Measurements from ENCODE around the gene CASKIN1.

DNA sequence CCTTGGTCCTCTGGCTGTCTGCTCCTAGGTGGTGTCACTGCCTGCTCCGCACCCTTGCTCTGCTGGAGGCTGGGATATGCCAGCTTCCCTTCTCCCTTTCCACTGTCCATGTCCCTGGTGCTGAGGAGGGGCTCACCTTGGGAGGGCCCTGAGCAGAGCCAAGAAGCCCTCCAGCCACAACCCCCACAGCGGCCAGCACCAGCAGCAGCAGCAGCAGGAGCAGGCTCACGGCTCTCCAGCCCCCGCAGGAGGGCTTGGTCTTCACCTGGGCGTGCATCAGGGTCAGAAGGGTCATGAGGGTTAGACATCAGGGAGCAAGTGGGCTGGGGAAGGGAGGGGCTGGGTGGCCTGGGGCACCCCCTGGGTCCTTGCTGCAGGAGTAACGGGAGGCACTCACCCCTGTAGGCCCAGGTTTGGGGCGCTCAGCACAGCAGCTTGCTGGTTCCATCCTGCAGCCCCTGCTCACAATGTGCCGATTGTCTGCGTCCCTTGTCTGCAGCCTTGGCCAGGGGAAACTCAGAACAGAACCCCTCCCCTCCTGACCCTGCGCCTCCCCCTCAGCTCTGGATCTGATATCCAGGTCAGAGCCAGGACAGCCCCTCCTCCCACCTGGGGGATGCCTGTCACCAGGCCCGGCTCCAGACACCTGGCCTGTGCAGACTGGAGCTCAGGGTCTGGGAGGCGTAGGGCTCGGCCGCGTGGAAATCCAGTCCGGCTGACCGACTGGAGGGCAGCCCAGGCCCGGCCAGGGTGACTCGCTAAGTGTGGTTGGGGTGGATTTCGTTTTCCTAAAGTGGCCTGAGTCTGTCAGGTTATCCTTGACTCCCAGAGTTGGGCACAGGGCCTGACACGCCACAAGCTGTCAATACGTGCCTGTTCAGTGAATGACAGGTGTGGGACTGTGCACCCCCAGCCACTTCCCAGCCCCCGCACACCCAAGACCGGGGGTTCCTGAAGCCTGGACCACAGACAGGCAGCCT lies 14.3 kb upstream of the CASKIN1 start, which contains the start of gene BRICD5:
- TF ChIP-seq, protein P1, sequence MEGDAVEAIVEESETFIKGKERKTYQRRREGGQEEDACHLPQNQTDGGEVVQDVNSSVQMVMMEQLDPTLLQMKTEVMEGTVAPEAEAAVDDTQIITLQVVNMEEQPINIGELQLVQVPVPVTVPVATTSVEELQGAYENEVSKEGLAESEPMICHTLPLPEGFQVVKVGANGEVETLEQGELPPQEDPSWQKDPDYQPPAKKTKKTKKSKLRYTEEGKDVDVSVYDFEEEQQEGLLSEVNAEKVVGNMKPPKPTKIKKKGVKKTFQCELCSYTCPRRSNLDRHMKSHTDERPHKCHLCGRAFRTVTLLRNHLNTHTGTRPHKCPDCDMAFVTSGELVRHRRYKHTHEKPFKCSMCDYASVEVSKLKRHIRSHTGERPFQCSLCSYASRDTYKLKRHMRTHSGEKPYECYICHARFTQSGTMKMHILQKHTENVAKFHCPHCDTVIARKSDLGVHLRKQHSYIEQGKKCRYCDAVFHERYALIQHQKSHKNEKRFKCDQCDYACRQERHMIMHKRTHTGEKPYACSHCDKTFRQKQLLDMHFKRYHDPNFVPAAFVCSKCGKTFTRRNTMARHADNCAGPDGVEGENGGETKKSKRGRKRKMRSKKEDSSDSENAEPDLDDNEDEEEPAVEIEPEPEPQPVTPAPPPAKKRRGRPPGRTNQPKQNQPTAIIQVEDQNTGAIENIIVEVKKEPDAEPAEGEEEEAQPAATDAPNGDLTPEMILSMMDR (IDR thresholded peaks at IDR 0.05 in 2 of 3, conservative IDR thresholded peaks at IDR 0.05 in 1 of 3; ENCODE audit: control insufficient read depth in 2 of 3, extremely low read depth in 1 of 3, insufficient read depth in 1 of 3, low read depth in 3 of 3, low read length in 3 of 3), result no peak
- peak; percentile 61 for TF ChIP-seq POLR2A (IDR thresholded peaks at IDR 0.05; ENCODE audit: low read depth, low read length)
- TF ChIP-seq HDAC2 (IDR thresholded peaks at IDR 0.05), result no peak
- no peak for TF ChIP-seq ZNF217 (IDR thresholded peaks at IDR 0.05)
- no peak for TF ChIP-seq GATAD2B (conservative IDR thresholded peaks at IDR 0.05; ENCODE audit: low read depth)
- TF ChIP-seq RCOR1 (conservative IDR thresholded peaks at IDR 0.05; ENCODE audit: low read depth, low read length), result no peak
- no peak for TF ChIP-seq MYC (IDR thresholded peaks at IDR 0.05; ENCODE audit: insufficient read depth, insufficient read length, insufficient replicate concordance, low read length, severe bottlenecking)
- TF ChIP-seq WRNIP1 (IDR thresholded peaks at IDR 0.05; ENCODE audit: borderline replicate concordance, low read depth, low read length), result no peak
- TF ChIP-seq, protein P2, sequence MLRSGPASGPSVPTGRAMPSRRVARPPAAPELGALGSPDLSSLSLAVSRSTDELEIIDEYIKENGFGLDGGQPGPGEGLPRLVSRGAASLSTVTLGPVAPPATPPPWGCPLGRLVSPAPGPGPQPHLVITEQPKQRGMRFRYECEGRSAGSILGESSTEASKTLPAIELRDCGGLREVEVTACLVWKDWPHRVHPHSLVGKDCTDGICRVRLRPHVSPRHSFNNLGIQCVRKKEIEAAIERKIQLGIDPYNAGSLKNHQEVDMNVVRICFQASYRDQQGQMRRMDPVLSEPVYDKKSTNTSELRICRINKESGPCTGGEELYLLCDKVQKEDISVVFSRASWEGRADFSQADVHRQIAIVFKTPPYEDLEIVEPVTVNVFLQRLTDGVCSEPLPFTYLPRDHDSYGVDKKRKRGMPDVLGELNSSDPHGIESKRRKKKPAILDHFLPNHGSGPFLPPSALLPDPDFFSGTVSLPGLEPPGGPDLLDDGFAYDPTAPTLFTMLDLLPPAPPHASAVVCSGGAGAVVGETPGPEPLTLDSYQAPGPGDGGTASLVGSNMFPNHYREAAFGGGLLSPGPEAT (IDR thresholded peaks at IDR 0.05; ENCODE audit: low read depth), result no peak
